ENCODE results near the gene IGLL1. TPM values are rescaled to one million over a fixed set of nuclear protein-coding genes. Genes with fewer than 3 reads are reported as not detected.
"Not testable (repeated sequence)": the region's sequence is repeated elsewhere in the genome, so short reads cannot be mapped to it uniquely, and the experiment has no call there.

IGLL1 gene
- total RNA-seq (under 1 TPM in 1 of 5 experiments, not detected in 4; 0.72 TPM), polyA plus RNA-seq (not detected), total RNA-seq (not detected)

DNA sequence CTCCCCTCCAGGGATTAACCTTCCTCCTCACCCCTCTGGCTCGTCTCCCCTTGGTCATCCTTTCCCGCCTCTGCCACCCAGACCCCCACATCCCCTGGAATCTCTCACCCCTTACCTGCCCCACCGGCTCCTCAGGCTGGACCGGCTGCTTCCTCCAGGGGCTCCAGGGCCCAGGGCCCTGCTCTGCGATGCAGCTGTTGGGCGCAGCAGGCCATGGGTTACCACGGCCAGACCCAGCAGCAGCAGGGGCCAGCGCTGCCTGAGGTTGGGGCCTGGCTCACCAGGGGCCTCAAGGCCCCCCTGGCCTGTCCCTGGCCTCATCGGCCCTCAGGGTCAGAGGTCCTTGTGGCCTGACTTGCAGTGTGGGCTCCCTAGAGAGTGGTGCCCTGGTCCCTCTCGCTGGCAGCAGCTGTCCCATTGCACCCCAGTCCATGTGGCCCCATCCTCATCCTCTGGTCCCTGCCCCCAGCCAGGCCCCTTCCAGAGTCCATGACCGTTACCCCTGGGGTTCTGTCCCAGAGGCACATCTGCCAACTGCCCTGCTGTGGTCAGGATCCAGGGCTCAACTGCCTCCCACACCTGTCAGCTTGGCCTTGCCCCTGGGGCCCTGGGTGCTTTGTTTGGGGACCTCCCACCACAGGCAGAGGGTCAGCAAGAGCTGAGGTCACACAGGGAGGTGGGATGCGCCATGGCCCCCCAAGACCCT is at the start of gene IGLL1:
Gene IGLL1, minus strand, starts transcription at position 421 of the 706 bp plus-strand sequence. Its CDS starts 100 bp downstream, at position 321.
- Mint-ChIP-seq H3K36me3 (no peaks in the 10 kb centered on the region), H3K4me1 (peaks cover 0 to 5% (median 0%) of the 10 kb centered on the region in 7 donors), H3K9me3 (peaks cover 0 to 3% (median 0%) of the 10 kb centered on the region in 11 donors), H3K27ac (no peak within 1 kb of the TSS), H3K27me3 (peaks cover 17 to 44% (median 35%) of the 10 kb centered on the region in 5 donors), H3K4me3 (no peak within 1 kb of the TSS)
- H3K4me3 ChIP-seq (ENCODE audit: low read length) = no peak within 1 kb of the TSS
- ChIA-PET POLR2A (no interaction called here), CTCF (no interaction called here)
- H3K27me3 ChIP-seq (ENCODE audit: control insufficient read depth in 2 of 2, insufficient read depth in 2 of 2, low read length in 2 of 2) = no peaks in the 10 kb centered on the region
- DNase-seq (no peak), ATAC-seq (no peak)
- H3K9me3 ChIP-seq (ENCODE audit: control insufficient read depth in 2 of 3, low read length in 3 of 3) = no peaks in the 10 kb centered on the region
- H3K36me3 ChIP-seq (ENCODE audit: control insufficient read depth in 2 of 3, insufficient read depth in 3 of 3, low read length in 3 of 3) = no peaks in the 10 kb centered on the region
- H3K4me1 ChIP-seq (ENCODE audit: control insufficient read depth in 2 of 2, insufficient read depth in 2 of 2, low read length in 2 of 2) = no peaks in the 10 kb centered on the region
- intact Hi-C loops (cut with micrococcal nuclease) = no loop called here
- no peak within 1 kb of the TSS for H3K27ac ChIP-seq (ENCODE audit: low read depth, low read length)

DNA sequence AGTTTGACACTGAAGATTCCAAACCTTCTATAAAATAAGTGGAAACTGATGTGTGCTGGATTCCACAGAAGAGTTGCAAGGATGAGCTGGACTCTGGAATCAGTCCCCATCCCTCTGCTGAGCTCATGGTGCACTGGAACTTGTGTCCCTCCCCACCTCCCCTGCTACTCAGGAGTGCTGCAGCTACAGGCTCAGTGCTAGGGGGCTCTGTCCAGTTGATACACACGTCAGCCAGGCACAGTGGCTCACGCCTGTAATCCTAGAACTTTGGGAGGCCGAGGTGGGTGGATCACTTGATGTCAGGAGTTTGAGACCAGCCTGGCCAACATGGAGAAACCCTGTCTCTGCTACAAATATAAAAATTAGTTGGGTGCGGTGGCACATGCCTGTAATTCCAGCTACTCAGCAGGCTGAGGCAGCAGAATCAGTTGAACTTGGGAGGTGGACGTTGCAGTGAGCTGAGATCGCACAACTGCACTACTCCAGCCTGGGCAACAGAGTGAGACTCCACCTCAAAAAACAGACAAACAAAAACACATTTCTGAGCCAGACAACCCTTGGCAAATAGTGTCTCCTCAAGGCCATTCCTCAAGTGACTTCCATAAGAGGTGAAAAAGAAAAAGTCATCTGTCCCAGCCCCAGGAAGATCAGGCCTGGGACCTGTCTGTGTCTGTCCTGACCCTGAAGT is 48.1 kb upstream of the IGLL1 start:
- H3K4me1 Mint-ChIP-seq; H3K9me3 ChIP-seq (ENCODE audit: control insufficient read depth in 2 of 3, low read length in 3 of 3); ATAC-seq; H3K27ac ChIP-seq (ENCODE audit: low read depth, low read length); H3K4me3 ChIP-seq (ENCODE audit: low read length); H3K4me1 ChIP-seq (ENCODE audit: control insufficient read depth in 2 of 2, insufficient read depth in 2 of 2, low read length in 2 of 2); H3K36me3 ChIP-seq (ENCODE audit: control insufficient read depth in 2 of 3, insufficient read depth in 3 of 3, low read length in 3 of 3); H3K4me3 Mint-ChIP-seq; H3K36me3 Mint-ChIP-seq; H3K9me3 Mint-ChIP-seq; H3K27me3 Mint-ChIP-seq; H3K27me3 ChIP-seq (ENCODE audit: control insufficient read depth in 2 of 2, insufficient read depth in 2 of 2, low read length in 2 of 2); DNase-seq: not testable (repeated sequence)
- H3K27ac Mint-ChIP-seq = peak overlapping the region in 1 of 9 donors; percentile 46
- ChIA-PET CTCF (interaction anchor here (1.8 to 2.1 kb wide), 2 partner anchors 221 to 229 kb away, joined by 8 to 9 read pairs; partner anchors contain the start of gene SLC2A11), POLR2A (interaction anchor here (0.8 to 1.0 kb wide), 3 partner anchors 83 to 229 kb away, joined by 3 read pairs; partner anchors contain the start of gene SLC2A11)
- intact Hi-C loops (cut with micrococcal nuclease) = loop anchor here in 1 of 2 donors (5.0 to 10.0 kb wide), 2 partner anchors 137 to 219 kb away; partner anchors contain the start of genes C22orf15 and CHCHD10

DNA sequence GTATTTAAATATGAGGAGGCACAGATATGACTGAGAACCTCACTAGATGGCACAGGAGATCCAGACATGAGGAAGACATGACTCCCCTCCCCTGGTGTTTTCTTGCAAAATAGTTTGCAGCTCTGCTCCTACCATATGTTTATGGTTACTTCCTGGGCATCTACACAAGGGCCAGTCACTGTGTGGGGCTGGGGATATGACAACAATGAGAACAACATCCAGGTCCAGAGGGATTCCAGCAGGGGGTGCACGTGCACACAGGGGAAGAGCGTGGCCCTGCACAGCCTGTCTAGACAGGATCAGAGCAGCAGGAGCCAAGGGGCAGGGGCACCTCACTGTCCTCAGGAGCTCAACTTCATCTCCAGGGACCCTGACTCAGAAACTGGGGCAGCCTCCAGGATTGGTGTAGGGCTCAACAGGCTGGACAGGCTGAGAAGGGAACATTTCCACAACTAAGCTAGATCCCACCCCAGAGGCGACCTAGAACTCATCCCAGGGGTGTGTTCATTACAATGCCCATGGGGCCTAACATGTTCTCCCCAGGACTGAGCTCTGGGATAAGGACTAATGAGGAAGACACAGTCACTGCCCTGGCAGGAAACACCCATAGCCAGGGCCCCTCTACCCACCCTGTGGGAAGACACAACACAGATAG is 47.4 kb upstream of the IGLL1 start:
- not testable (repeated sequence) for H3K4me3 Mint-ChIP-seq; H3K4me1 Mint-ChIP-seq; H3K9me3 ChIP-seq (ENCODE audit: control insufficient read depth in 2 of 3, low read length in 3 of 3); H3K27ac ChIP-seq (ENCODE audit: low read depth, low read length); H3K4me3 ChIP-seq (ENCODE audit: low read length); H3K4me1 ChIP-seq (ENCODE audit: control insufficient read depth in 2 of 2, insufficient read depth in 2 of 2, low read length in 2 of 2); H3K9me3 Mint-ChIP-seq; H3K36me3 Mint-ChIP-seq; H3K27me3 ChIP-seq (ENCODE audit: control insufficient read depth in 2 of 2, insufficient read depth in 2 of 2, low read length in 2 of 2); H3K36me3 ChIP-seq (ENCODE audit: control insufficient read depth in 2 of 3, insufficient read depth in 3 of 3, low read length in 3 of 3); H3K27me3 Mint-ChIP-seq
- peak overlapping the region in 4 of 9 donors; percentile 2 to 41 (median 10) for H3K27ac Mint-ChIP-seq
- intact Hi-C loops (cut with micrococcal nuclease) = loop anchor here (1.0 to 10.0 kb wide), 3 partner anchors 137 to 222 kb away; partner anchors contain the start of genes C22orf15 (in 1 of the 2) and CHCHD10 (in 1 of the 2)
- POLR2A ChIA-PET = interaction anchor here (0.8 to 1.0 kb wide), 3 partner anchors 84 to 230 kb away, joined by 3 read pairs; partner anchors contain the start of gene SLC2A11
- peak; percentile 90 for ATAC-seq
- CTCF ChIA-PET = interaction anchor here (1.8 to 2.1 kb wide), 2 partner anchors 222 to 230 kb away, joined by 8 to 9 read pairs; partner anchors contain the start of gene SLC2A11
- peak; percentile 32 to 67 (median 59) for DNase-seq

DNA sequence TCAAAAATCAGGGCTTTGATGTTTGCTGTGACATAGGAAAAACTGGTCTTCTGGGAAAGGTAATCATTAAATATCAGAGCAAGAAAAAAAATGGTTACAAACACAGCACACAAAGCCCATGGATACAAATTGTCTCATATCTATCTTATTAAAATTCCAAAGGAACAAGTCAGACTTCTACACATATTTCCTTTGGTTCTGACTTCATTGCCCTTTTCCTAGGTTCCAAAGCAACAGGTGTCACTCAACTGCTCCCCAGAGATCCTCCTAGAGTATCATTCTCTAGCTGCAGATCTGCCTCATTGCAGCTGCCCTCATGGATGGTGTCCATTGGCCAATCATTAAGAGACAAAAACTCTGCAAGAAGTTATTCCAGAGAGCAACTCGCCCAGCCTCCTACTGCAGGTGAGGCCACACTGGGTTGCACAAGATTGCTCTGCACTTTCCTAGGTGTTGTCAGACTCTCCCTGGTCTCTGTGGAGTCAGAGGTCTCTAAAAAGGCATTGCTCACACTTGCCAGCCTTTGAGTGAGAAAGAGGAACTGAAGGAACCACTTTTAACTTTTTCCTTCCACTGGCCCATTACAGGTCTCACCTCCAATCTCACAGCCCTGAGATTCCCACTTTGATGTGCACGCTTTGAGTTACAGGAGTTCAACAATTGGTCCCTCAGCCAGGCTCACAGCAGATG is 46.3 kb upstream of the IGLL1 start:
- Mint-ChIP-seq H3K36me3 (peaks cover 0 to 4% (median 0%) of the 10 kb centered on the region in 5 donors), H3K4me3 (no peak overlapping the region), H3K27me3 (peaks cover 0 to 4% (median 0%) of the 10 kb centered on the region in 5 donors), H3K27ac (no peak overlapping the region), H3K4me1 (peaks cover 0 to 5% (median 3%) of the 10 kb centered on the region in 7 donors), H3K9me3 (no peaks in the 10 kb centered on the region)
- no peaks in the 10 kb centered on the region for H3K36me3 ChIP-seq (ENCODE audit: control insufficient read depth in 2 of 3, insufficient read depth in 3 of 3, low read length in 3 of 3)
- H3K9me3 ChIP-seq (ENCODE audit: control insufficient read depth in 2 of 3, low read length in 3 of 3) = no peaks in the 10 kb centered on the region
- CTCF ChIA-PET = interaction anchor here (2.1 kb wide), 1 partner anchor 231 kb away, joined by 9 read pairs; the partner anchor contains the start of gene SLC2A11
- H3K4me1 ChIP-seq (ENCODE audit: control insufficient read depth in 2 of 2, insufficient read depth in 2 of 2, low read length in 2 of 2) = no peaks in the 10 kb centered on the region
- DNase-seq = no peak
- no peaks in the 10 kb centered on the region for H3K27me3 ChIP-seq (ENCODE audit: control insufficient read depth in 2 of 2, insufficient read depth in 2 of 2, low read length in 2 of 2)
- H3K4me3 ChIP-seq (ENCODE audit: low read length) = no peak overlapping the region
- ATAC-seq = no peak
- POLR2A ChIA-PET = no interaction called here
- intact Hi-C loops (cut with micrococcal nuclease) = loop anchor here in 1 of 2 donors (5.0 to 10.0 kb wide), 2 partner anchors 138 to 221 kb away; partner anchors contain the start of genes C22orf15 and CHCHD10
- no peak overlapping the region for H3K27ac ChIP-seq (ENCODE audit: low read depth, low read length)

DNA sequence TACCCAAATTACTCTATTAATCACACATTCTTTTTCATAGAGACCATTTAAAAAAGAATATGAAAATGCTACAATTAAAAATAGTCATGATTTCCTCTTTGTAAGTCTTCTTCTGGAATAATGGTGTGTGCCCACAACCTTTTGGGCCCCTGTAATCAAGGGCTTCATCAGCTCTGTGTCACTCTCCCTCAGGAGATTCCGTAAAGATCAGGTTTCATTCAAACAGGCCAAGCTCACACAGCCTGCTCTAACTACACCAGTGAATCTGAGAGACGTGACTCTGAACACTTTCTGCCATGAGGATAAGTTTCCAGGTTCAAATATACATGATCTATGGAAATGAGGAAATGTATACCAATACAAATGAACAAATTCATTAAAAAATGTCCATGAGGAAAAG is 42.5 kb upstream of the IGLL1 start:
- no peak overlapping the region for H3K27ac ChIP-seq (ENCODE audit: low read depth, low read length)
- intact Hi-C loops (cut with micrococcal nuclease) = loop anchor here in 1 of 2 donors (10.0 kb wide), 1 partner anchor 142 kb away; the partner anchor contains the start of genes C22orf15 and CHCHD10
- ATAC-seq (no peak), DNase-seq (no peak)
- H3K27me3 Mint-ChIP-seq = peaks cover 0 to 4% (median 0%) of the 10 kb centered on the region in 5 donors
- ChIA-PET CTCF (no interaction called here), POLR2A (no interaction called here)
- H3K4me3 Mint-ChIP-seq = no peak overlapping the region
- no peak overlapping the region for H3K27ac Mint-ChIP-seq
- no peaks in the 10 kb centered on the region for H3K9me3 Mint-ChIP-seq
- H3K9me3 ChIP-seq (ENCODE audit: control insufficient read depth in 2 of 3, low read length in 3 of 3) = no peaks in the 10 kb centered on the region
- peaks cover 0 to 12% (median 2%) of the 10 kb centered on the region in 5 donors for H3K36me3 Mint-ChIP-seq
- H3K27me3 ChIP-seq (ENCODE audit: control insufficient read depth in 2 of 2, insufficient read depth in 2 of 2, low read length in 2 of 2) = no peaks in the 10 kb centered on the region
- H3K4me1 Mint-ChIP-seq = peaks cover 0 to 4% (median 3%) of the 10 kb centered on the region in 7 donors
- H3K4me1 ChIP-seq (ENCODE audit: control insufficient read depth in 2 of 2, insufficient read depth in 2 of 2, low read length in 2 of 2) = no peaks in the 10 kb centered on the region
- no peaks in the 10 kb centered on the region for H3K36me3 ChIP-seq (ENCODE audit: control insufficient read depth in 2 of 3, insufficient read depth in 3 of 3, low read length in 3 of 3)
- no peak overlapping the region for H3K4me3 ChIP-seq (ENCODE audit: low read length)

DNA sequence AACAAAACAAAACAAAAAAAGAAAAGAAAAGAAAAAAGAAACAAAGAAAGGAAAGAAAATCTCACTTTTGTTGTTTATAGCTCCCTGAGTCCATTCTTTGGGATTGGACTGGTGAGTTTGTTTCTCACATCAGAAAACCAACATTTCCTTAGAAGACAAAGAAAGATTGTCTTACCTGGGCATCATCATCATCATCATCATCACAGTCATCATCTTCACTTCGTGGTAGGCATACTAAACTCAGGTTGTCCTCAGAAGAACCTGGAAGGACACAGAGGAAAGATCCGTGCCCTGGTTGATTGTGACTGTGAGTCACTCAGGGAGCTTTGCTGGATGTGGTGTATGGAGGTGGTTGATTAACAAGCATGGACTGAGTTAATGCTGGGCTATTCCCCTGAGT is 41.8 kb upstream of the IGLL1 start:
- H3K9me3 Mint-ChIP-seq; POLR2A ChIA-PET; H3K4me3 ChIP-seq (ENCODE audit: low read length); H3K36me3 ChIP-seq (ENCODE audit: control insufficient read depth in 2 of 3, insufficient read depth in 3 of 3, low read length in 3 of 3); H3K27ac Mint-ChIP-seq; H3K27ac ChIP-seq (ENCODE audit: low read depth, low read length); H3K4me1 ChIP-seq (ENCODE audit: control insufficient read depth in 2 of 2, insufficient read depth in 2 of 2, low read length in 2 of 2); H3K9me3 ChIP-seq (ENCODE audit: control insufficient read depth in 2 of 3, low read length in 3 of 3); DNase-seq; H3K4me3 Mint-ChIP-seq; ATAC-seq; CTCF ChIA-PET; H3K27me3 Mint-ChIP-seq; H3K4me1 Mint-ChIP-seq; H3K27me3 ChIP-seq (ENCODE audit: control insufficient read depth in 2 of 2, insufficient read depth in 2 of 2, low read length in 2 of 2): not testable (repeated sequence)
- peaks cover 0 to 19% (median 2%) of the 10 kb centered on the region in 5 donors for H3K36me3 Mint-ChIP-seq
- intact Hi-C loops (cut with micrococcal nuclease) = loop anchor here in 1 of 2 donors (10.0 kb wide), 1 partner anchor 143 kb away; the partner anchor contains the start of genes C22orf15 and CHCHD10
